ENCODE results near the gene TMEM41B.
"Not testable (repeated sequence)": the region's sequence is repeated elsewhere in the genome, so short reads cannot be mapped to it uniquely, and the experiment has no call there.

DNA sequence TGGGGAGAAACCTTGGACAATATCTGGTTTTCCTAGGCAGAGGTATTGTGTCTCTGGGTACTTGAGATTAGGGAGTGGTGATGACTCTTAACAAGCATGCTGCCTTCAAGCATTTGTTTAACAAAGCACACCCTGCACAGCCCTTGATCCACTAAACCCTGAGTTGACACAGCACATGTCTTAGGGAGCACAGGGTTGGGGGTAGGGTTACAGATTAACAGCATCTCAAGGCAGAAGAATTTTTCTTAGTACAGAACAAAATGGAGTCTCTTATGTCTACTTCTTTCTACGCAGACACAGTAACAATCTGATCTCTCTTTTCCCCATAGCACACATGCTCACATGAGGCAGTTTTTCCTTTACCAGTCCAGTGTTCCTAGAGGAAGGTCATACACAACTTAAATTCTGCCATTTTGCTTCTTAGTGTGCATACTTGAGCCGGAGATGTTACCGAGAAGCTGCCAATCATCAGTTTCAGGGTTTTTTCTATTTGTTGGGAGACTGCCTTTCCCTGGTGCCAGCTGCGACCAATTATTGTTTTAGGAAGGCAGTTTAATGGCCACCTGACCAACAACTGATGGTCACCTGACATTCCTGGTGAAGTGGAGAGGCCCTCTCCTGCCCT is 5.1 kb upstream of the TMEM41B start:
- not testable (repeated sequence) for TF ChIP-seq EZH2 (IDR thresholded peaks at IDR 0.05; ENCODE audit: borderline replicate concordance, low read depth, low read length, poor library complexity, severe bottlenecking)
- TF ChIP-seq, protein P1, sequence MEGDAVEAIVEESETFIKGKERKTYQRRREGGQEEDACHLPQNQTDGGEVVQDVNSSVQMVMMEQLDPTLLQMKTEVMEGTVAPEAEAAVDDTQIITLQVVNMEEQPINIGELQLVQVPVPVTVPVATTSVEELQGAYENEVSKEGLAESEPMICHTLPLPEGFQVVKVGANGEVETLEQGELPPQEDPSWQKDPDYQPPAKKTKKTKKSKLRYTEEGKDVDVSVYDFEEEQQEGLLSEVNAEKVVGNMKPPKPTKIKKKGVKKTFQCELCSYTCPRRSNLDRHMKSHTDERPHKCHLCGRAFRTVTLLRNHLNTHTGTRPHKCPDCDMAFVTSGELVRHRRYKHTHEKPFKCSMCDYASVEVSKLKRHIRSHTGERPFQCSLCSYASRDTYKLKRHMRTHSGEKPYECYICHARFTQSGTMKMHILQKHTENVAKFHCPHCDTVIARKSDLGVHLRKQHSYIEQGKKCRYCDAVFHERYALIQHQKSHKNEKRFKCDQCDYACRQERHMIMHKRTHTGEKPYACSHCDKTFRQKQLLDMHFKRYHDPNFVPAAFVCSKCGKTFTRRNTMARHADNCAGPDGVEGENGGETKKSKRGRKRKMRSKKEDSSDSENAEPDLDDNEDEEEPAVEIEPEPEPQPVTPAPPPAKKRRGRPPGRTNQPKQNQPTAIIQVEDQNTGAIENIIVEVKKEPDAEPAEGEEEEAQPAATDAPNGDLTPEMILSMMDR (conservative IDR thresholded peaks at IDR 0.05; ENCODE audit: low read depth, low read length), result not testable (repeated sequence)
